PC-3 (cell line): ENCODE data around the gene LONP1. TPM values are rescaled to one million over a fixed set of nuclear protein-coding genes. Genes with fewer than 3 reads are reported as not detected.

ENCODE experiments used
- ATAC-seq: fragments of 200-7000 bp; cut with Tn5 transposase; 2 replicates; pipeline ENCODE4 v1.9.1; 2020; ENCODE audit warnings: mild to moderate bottlenecking, moderate library complexity
- BruUV-seq: library from RNA; stranded (reverse); fragments of 400-500 nt; replicated peaks from 2 replicates; lab custom pipeline; 2021; lab: Mats Ljungman, UMichigan
- CTCF ChIA-PET: fragments of 300-600 bp; sonication (Branson Sonifier 250); formaldehyde crosslinking; loops from one replicate; lab custom pipeline; 2022; ENCODE audit warnings: antibody characterized with exemption; lab: Charles Lee
- POLR2A ChIA-PET: fragments of 300-600 bp; sonication (Branson Sonifier 250); formaldehyde crosslinking; loops from one replicate; lab custom pipeline; 2022; ENCODE audit warnings: antibody characterized with exemption; ENCODE audit not compliant: unreplicated experiment; lab: Charles Lee
- DNase-seq: peaks from one replicate; pipeline ENCODE4 v3.0.0-alpha.2; 2015
- H2AFZ ChIP-seq: fragments of 300-600 bp; sonication (generic); 2 replicates; pipeline ENCODE4 v1.6.0; 2016; ENCODE audit warnings: antibody characterized with exemption, low read length
- H3F3A ChIP-seq: fragments of 300-600 bp; sonication (generic); one replicate; pipeline ENCODE4 v1.6.0; 2017; ENCODE audit warnings: antibody characterized with exemption, low read length, control low read depth, mild to moderate bottlenecking; ENCODE audit not compliant: unreplicated experiment
- H3K27ac ChIP-seq: fragments of 300-600 bp; sonication (generic); 2 replicates; pipeline ENCODE4 v1.5.1; 2016; ENCODE audit warnings: mild to moderate bottlenecking, low read length
- H3K27me3 ChIP-seq: fragments of 300-600 bp; sonication (generic); 2 replicates; pipeline ENCODE4 v1.6.1; 2016; ENCODE audit warnings: low read length, mixed read lengths
- H3K36me3 ChIP-seq: fragments of 300-600 bp; sonication (generic); 2 replicates; pipeline ENCODE4 v1.6.1; 2016; ENCODE audit warnings: low read depth, mixed run types, low read length, mixed read lengths
- H3K4me1 ChIP-seq: fragments of 300-600 bp; sonication (generic); 2 replicates; pipeline ENCODE4 v1.5.1; 2016; ENCODE audit warnings: low read length; ENCODE audit not compliant: insufficient read depth
- H3K4me2 ChIP-seq: fragments of 300-600 bp; sonication (generic); 2 replicates; pipeline ENCODE4 v1.6.0; 2016; ENCODE audit warnings: low read length
- H3K4me3 ChIP-seq: fragments of 300-600 bp; sonication (generic); 2 replicates; pipeline ENCODE4 v1.5.1; 2016; ENCODE audit warnings: mild to moderate bottlenecking, low read length, mixed read lengths
- H3K79me2 ChIP-seq: fragments of 300-600 bp; sonication (generic); 2 replicates; pipeline ENCODE4 v1.6.1; 2017; ENCODE audit warnings: low read length, mixed read lengths
- H3K9ac ChIP-seq: fragments of 300-600 bp; sonication (generic); 2 replicates; pipeline ENCODE4 v1.6.0; 2016; ENCODE audit warnings: mild to moderate bottlenecking, low read length
- H3K9me2 ChIP-seq: fragments of 300-600 bp; sonication (generic); replicated peaks from 2 replicates; pipeline ENCODE4 v1.6.1; 2016; ENCODE audit warnings: mixed run types, low read length, mixed read lengths
- H3K9me3 ChIP-seq: fragments of 300-600 bp; sonication (generic); 2 replicates; pipeline ENCODE4 v1.6.1; 2016; ENCODE audit warnings: low read length, mixed read lengths
- H4K20me1 ChIP-seq: fragments of 300-600 bp; sonication (generic); 2 replicates; pipeline ENCODE4 v1.6.1; 2016; ENCODE audit warnings: low read length, mixed read lengths
- EZH2 ChIP-seq: fragments of 300-600 bp; sonication (generic); IDR thresholded peaks from one replicate; pipeline ENCODE4 v1.6.1; 2017; ENCODE audit warnings: antibody characterized with exemption, mild to moderate bottlenecking, low read length; ENCODE audit not compliant: unreplicated experiment
- EZH2phosphoT487 ChIP-seq: fragments of 300-600 bp; sonication (generic); IDR thresholded peaks from 2 replicates; pipeline ENCODE4 v1.6.1; 2018; ENCODE audit warnings: mild to moderate bottlenecking, antibody characterized with exemption, low read length, borderline replicate concordance
- intact Hi-C: fragments of 100-400 bp; cut with micrococcal nuclease; formaldehyde crosslinking; loops from 2 replicates; pipeline ENCODE4 v1.9.0; 2023
- total RNA-seq: library from RNA; depleted of rRNA; stranded (reverse); fragments of >200 nt; gene quantifications from 2 replicates; pipeline ENCODE4 v1.2.3, GENCODE V29; 2014
- TF ChIP-seq, protein P1 (sequence below): fragments of 300-600 bp; sonication (generic); conservative IDR thresholded peaks from 2 replicates; pipeline ENCODE4 v1.5.1; 2017; ENCODE audit warnings: antibody characterized with exemption, low read depth, mild to moderate bottlenecking, low read length

The LONP1 gene
- total RNA-seq, 1 experiment from 2014 or later: 217 TPM

DNA sequence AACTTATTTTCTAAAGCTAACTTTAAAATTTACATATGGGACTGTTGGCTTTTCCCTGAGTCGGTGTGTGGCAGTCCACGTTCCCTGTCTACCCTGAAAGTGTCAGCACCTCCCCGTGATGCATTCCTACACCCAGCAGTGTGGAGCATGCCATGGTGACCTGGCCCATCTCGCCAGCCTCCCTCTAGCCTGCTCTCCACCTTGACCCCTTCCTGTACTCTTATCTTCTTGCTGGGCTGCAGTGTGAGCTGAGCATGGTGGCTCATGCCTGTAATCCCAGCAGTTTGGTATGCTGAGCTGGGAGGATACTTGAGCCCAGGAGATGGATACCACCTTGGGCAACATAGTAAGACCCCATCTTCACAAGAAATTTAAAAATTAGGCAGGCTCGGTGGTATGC lies 65.0 kb downstream of the LONP1 start:
- Histone ChIP-seq H3F3A (no peaks in the 10 kb centered on the region), H3K4me3 (no peak overlapping the region), H3K79me2 (no peaks in the 10 kb centered on the region; the same call in 1 of the 2 replicates), H3K9me2 (no peaks in the 10 kb centered on the region), H3K9ac (no peak overlapping the region), H3K4me1 (no peaks in the 10 kb centered on the region), H4K20me1 (peaks cover 3% of the 10 kb centered on the region; the same call in 1 of the 2 replicates), H2AFZ (no peak overlapping the region), H3K27ac (no peak overlapping the region), H3K36me3 (peaks cover 75% of the 10 kb centered on the region), H3K4me2 (no peak overlapping the region), H3K27me3 (no peaks in the 10 kb centered on the region), H3K9me3 (no peaks in the 10 kb centered on the region)
- POLR2A ChIA-PET: no interaction called here
- no peak for TF ChIP-seq EZH2
- TF ChIP-seq EZH2phosphoT487: no peak
- TF ChIP-seq, protein P1, sequence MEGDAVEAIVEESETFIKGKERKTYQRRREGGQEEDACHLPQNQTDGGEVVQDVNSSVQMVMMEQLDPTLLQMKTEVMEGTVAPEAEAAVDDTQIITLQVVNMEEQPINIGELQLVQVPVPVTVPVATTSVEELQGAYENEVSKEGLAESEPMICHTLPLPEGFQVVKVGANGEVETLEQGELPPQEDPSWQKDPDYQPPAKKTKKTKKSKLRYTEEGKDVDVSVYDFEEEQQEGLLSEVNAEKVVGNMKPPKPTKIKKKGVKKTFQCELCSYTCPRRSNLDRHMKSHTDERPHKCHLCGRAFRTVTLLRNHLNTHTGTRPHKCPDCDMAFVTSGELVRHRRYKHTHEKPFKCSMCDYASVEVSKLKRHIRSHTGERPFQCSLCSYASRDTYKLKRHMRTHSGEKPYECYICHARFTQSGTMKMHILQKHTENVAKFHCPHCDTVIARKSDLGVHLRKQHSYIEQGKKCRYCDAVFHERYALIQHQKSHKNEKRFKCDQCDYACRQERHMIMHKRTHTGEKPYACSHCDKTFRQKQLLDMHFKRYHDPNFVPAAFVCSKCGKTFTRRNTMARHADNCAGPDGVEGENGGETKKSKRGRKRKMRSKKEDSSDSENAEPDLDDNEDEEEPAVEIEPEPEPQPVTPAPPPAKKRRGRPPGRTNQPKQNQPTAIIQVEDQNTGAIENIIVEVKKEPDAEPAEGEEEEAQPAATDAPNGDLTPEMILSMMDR: no peak
- no TSS peak for BruUV-seq
- intact Hi-C loops: no loop called here
- DNase-seq (no peak), ATAC-seq (no peak)
- CTCF ChIA-PET: no interaction called here

DNA sequence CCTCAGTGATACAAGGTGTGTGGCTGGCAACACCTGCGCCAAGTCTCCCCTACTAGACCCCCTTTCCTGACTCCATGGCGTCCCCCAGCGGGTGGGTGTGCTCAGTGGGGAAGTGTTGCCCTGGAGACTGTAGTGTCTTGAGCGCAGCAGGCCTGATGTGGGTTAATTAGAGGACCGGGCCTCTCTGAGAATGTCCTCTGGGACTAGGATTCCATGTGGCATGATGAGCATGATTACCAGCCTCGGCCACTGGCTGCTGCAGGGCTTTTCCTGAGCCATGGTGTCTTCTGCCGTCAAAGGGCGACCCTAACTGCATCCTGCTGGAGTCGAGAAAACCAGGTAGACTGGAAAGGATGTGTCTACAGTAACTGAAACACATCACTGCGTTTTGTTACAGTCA lies 67.7 kb downstream of the LONP1 start:
- Histone ChIP-seq H3K4me1 (no peaks in the 10 kb centered on the region), H3K79me2 (peaks cover 5% of the 10 kb centered on the region; the same call in 1 of the 2 replicates), H3K9ac (no peak overlapping the region), H3F3A (no peaks in the 10 kb centered on the region), H3K27me3 (no peaks in the 10 kb centered on the region), H3K9me3 (no peaks in the 10 kb centered on the region), H3K9me2 (no peaks in the 10 kb centered on the region), H4K20me1 (peaks cover 3% of the 10 kb centered on the region; the same call in 1 of the 2 replicates), H3K36me3 (peaks cover 77% of the 10 kb centered on the region), H2AFZ (no peak overlapping the region), H3K4me3 (no peak overlapping the region), H3K4me2 (no peak overlapping the region), H3K27ac (no peak overlapping the region)
- ChIA-PET POLR2A (no interaction called here), CTCF (no interaction called here)
- intact Hi-C loops: no loop called here
- DNase-seq (no peak), ATAC-seq (no peak)
- BruUV-seq: no TSS peak
- TF ChIP-seq EZH2: no peak
- TF ChIP-seq, protein P1: no peak
- no peak for TF ChIP-seq EZH2phosphoT487

GRCh38 chr19:5651361-5651760 lies 68.6 kb downstream of the LONP1 start:
- Histone ChIP-seq H3K79me2 (peaks cover 14% of the 10 kb centered on the region), H2AFZ (no peak overlapping the region), H3K9me2 (no peaks in the 10 kb centered on the region), H3K4me3 (no peak overlapping the region), H3K9ac (no peak overlapping the region), H3K36me3 (peaks cover 81% of the 10 kb centered on the region), H3K4me2 (no peak overlapping the region), H3K4me1 (no peaks in the 10 kb centered on the region), H3K27me3 (no peaks in the 10 kb centered on the region), H3K9me3 (no peaks in the 10 kb centered on the region), H4K20me1 (peaks cover 7% of the 10 kb centered on the region; the same call in 1 of the 2 replicates), H3F3A (no peaks in the 10 kb centered on the region), H3K27ac (no peak overlapping the region)
- no peak for DNase-seq
- TF ChIP-seq EZH2: no peak
- no peak for TF ChIP-seq EZH2phosphoT487
- TF ChIP-seq, protein P1: peak; percentile 19; the same call in 1 of the 2 replicates
- ChIA-PET CTCF (no interaction called here), POLR2A (no interaction called here)
- ATAC-seq: no peak
- no TSS peak for BruUV-seq
- intact Hi-C loops: no loop called here
